GM04503 (cell line): ENCODE data around the gene TRPC1.

ENCODE experiments used
- DNase-seq: peaks from one replicate; pipeline ENCODE4 v3.0.0-alpha.2; 2012; ENCODE audit warnings: low read depth

The TRPC1 gene

GRCh38 chr3:142754494-142754893 lies 30.7 kb downstream of the TRPC1 start:
- DNase-seq = no peak

DNA sequence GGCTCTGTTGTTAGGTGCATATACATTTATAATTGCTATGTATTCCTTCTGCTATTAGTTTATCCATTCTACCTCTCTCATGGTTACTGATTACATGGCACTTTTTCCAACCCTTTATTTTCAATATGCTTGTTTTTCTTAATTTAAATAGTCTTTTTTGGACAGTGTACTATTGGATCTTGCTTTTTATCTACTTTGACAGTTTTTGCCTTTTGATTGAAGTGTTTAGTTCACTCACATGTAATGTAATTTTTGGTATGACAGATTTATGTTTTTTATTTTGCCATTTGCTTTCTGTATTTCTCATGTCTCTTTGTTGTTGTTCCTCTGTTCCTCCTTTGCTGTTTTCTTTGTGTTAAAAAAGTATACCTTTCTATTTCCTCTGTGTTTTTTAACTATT lies 44.5 kb downstream of the TRPC1 start:
- no peak for DNase-seq

- DNase-seq = no peak
Measured at GRCh38 chr3:142777927-142778326, 54.1 kb downstream of the TRPC1 start.

DNA sequence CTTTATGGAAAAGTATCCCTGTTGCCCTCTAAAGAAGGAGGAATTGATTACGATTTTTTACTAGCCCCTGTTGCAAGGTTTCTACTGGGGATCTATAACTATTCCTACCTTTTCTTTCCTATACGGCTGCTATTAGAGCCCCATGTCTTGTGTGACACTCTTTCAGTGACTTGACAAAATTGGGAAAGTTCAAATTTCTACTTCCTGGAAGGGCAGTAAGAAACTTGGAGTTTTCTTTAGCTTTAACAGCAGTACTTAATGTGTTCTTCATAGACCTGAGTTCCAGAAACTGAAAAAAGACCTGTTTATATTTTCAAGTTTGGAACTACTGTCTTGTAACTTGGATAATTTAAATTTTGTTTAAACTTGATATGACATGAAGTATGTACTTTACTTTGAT lies 54.7 kb downstream of the TRPC1 start:
- DNase-seq = no peak

GRCh38 chr3:142779591-142779990 lies 55.8 kb downstream of the TRPC1 start:
- DNase-seq = no peak

DNA sequence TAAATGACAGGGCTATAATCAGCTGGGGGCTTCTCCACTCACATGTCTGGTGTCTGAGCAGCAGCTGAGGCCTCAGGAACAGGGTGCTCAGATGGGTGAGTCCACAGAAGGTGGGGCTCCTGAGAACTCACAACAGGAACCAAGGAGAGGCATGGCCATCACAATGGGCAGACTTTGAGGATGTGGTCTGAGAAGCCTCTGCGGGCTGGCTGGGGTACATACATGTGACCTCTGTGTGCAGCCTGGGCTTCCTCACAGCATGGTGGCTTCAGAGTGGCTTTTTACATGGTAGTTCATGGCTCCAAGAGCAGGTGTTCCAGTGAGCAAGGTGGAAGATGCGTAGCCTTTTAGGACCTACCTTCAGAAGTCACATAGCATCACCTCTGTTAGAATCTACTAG lies 58.8 kb downstream of the TRPC1 start:
- no peak for DNase-seq

DNA sequence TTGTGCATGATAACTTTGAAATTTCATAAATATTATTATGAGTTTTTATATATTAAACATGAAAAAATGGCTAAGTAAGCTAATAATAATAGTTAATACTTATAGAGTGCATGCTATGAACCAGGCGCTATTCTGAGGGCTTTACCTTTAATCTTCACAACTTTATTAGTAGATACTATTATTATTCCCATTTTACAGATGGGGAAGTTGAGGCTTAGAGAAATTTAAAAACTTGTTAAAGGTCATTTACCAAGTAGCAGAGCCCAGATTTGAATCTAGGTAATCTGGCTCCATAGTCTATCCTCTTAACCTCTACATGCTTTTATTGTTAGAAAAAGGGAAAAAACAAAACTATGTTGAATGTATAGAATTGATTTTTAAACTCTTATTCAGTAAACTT lies 60.4 kb downstream of the TRPC1 start:
- no peak for DNase-seq

GRCh38 chr3:142785996-142786395 lies 62.2 kb downstream of the TRPC1 start:
- no peak for DNase-seq

DNA sequence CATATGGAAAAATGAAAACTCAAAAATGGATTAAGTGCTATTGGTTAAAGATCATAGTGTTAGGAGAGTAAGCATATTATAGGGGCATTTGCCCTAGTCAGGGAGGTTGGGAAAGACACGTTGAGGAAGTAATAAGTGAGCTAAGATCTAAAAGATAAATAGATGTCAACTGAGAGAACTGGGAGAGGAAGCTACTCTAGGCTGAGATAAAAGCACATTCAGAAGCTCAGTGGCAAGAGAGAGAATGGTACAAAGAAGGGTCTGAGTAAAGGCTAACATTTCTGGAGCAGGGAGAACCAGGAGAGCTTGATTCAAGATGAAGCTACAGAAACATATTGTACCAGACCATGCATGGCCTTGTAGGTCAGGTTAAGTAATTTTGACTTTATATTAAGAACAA lies 63.9 kb downstream of the TRPC1 start:
- no peak for DNase-seq

GRCh38 chr3:142794508-142794907 lies 70.7 kb downstream of the TRPC1 start:
- no peak for DNase-seq

GRCh38 chr3:142795332-142795731 lies 71.5 kb downstream of the TRPC1 start:
- no peak for DNase-seq

DNA sequence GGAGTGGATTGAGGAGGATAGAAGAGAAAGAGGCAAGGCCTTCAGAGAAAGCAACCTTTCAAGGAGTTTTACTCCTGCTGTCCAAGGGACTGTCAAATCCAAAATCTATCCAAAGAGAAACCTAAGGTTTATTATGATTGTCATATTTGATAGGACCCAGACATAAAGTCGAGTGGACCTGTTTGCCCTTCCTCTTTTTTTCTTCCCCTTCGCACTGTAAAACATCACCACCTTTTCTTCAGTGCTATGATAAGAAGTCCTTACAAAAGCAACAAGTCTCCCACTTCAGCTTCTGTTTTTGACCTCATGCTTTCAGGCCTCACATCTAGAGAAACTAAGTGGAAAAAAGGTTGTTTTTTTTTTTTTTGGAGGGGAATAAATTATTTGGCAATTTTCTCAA lies 73.0 kb downstream of the TRPC1 start:
- no peak for DNase-seq

- DNase-seq = no peak
Measured at GRCh38 chr3:142801746-142802145, 77.9 kb downstream of the TRPC1 start.

DNA sequence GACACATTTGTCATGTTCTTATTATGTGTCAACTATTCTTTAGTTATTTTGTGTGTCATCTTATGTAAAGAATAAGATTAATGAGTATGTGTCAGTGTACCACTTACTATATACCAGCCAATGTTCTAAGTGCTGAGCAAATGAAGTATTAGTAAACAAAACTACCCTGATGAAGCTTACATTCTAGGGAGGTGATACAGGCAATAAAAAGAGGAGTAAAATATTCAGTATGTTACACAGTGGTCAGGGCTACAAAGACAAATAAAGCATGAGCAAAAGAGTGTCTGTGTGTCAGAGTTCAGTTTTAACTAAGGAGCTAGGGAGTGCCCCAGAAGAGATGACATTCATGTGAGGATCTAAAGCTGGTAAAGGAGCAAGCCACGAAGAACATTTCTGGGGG lies 79.1 kb downstream of the TRPC1 start:
- DNase-seq = no peak

- no peak for DNase-seq
Measured at GRCh38 chr3:142808103-142808917, 84.5 kb downstream of the TRPC1 start.

- DNase-seq = no peak
Measured at GRCh38 chr3:142809259-142809658, 85.4 kb downstream of the TRPC1 start.

DNA sequence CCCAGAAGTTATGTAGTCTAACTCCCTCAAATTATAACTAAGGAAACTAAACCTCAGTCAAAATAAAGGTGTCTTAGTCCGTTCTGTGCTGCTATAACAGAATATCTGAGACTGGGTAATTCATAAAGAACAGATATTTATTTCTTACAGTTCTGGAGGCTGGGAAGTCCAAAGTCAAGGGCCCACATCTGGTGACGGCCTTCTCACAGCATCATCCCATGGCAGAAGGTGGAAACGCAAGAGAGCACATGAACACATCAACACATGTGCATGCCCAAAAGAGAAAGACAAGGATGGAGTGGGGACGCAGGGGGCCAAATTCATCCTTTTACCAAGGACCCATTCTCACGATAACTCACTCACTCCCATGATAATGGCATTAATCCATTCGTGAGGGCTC lies 92.0 kb downstream of the TRPC1 start:
- no peak for DNase-seq

DNA sequence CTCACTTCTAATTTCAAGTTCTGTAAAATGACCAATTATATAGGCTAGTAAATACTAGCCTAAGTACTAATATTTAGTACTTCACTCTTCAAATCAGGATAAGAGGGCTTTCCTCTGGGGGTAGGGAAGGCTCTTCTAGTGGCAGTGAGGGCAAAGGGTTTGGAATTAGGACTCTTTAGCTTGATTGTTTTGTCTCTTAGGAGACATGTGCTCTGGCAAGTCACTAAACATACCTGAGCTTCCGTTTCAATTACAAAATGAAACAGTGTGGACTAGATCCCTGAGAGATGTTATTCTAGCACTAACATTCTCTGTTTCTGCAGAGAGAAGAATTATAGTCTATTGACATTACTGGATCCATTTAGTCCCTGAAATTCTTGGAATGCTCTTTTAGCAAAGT lies 93.5 kb downstream of the TRPC1 start:
- no peak for DNase-seq

DNA sequence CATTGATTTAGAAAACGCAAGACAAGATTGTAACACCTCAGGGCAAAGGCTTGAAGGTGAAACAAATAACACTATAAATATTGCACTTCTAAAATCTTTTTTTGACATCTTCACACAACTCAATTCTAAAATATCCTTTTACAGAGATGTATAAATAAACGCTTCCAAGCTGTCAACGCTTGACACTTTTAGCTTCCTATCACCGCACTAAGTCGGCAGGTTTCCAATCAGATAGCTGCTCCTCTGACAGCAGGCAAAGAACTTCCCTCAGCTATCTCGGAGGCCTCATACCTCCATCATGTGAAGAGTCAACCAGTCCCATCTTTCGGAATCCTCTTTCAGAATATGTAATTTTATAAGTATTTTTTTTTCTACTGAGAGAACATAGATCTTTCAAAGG lies 94.1 kb downstream of the TRPC1 start:
- no peak for DNase-seq

- no peak for DNase-seq
Measured at GRCh38 chr3:142818651-142819050, 94.8 kb downstream of the TRPC1 start.

GRCh38 chr3:142819179-142819578 lies 95.3 kb downstream of the TRPC1 start:
- DNase-seq = no peak

GRCh38 chr3:142828703-142829305 lies 105.0 kb downstream of the TRPC1 start:
- peak; percentile 19 for DNase-seq

DNA sequence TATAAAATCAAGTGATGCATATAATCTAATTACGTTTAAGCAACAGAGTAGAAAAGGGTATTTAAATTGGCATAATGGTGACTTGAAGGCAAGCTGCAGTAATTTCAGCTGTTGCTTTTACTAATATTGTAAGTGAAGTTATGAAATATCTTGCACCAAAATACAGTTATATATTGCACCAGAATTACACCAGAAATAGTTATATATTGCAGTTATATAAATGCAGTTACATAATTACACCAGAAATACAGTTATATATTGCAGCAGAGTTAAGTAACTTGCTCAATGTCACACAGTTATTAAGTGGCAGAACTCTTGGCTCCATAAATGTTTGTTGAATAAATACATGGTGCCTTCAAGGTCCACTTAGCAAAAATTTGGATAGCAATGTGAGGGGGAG lies 113.7 kb downstream of the TRPC1 start:
- DNase-seq = no peak

- no peak for DNase-seq
Measured at GRCh38 chr3:142839831-142840230, 116.0 kb downstream of the TRPC1 start.
